Adrenal gland (tissue), 5 donors: ENCODE data around the gene MTHFD2L.

ENCODE experiments used
- POLR2A ChIP-seq, 2 donors: fragments of 450-650 bp; IDR thresholded peaks; one replicate each; pipeline ENCODE4 v1.6.1; 2017; ENCODE audit warnings: antibody characterized with exemption in 2 of 2, mild to moderate bottlenecking in 2 of 2, moderate library complexity in 1 of 2
- TF ChIP-seq, protein P1 (sequence below), 6 experiments: fragments of 450-650 bp in 4 of 6; fragments of 200-600 bp in 2 of 6; sonication (generic) in 1 of 6; IDR thresholded peaks; 1 replicate in 5 of 6; 2 replicates in 1 of 6; pipeline versions ENCODE4 v1.5.1 to v1.8.0; 2016 to 2021; ENCODE audit warnings: antibody characterized with exemption in 6 of 6, mild to moderate bottlenecking in 2 of 6, moderate library complexity in 1 of 6
- donor health status: DM: no; HTN: no; CAD: no.

DNA sequence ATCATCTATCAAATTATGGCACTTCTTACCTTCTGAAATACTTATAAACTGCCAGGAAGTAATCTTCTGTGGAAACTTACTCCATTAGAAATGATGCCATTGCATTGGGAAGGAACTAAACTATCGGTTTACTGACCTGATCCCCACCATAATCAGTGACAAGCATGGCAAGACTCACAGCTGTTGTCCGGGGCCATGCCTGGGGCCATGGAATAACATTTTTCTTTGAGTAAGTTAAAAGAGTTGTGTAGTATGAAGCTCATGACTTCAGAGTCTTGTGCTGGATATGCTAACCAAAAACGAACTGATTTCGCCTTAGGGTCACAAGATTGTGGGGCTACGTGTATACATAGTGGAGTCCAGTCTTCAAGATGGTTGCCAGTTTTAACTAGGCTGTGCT is 15.4 kb downstream of the MTHFD2L start:
- no peak for TF ChIP-seq POLR2A (IDR thresholded peaks at IDR 0.05)
- TF ChIP-seq, protein P1, sequence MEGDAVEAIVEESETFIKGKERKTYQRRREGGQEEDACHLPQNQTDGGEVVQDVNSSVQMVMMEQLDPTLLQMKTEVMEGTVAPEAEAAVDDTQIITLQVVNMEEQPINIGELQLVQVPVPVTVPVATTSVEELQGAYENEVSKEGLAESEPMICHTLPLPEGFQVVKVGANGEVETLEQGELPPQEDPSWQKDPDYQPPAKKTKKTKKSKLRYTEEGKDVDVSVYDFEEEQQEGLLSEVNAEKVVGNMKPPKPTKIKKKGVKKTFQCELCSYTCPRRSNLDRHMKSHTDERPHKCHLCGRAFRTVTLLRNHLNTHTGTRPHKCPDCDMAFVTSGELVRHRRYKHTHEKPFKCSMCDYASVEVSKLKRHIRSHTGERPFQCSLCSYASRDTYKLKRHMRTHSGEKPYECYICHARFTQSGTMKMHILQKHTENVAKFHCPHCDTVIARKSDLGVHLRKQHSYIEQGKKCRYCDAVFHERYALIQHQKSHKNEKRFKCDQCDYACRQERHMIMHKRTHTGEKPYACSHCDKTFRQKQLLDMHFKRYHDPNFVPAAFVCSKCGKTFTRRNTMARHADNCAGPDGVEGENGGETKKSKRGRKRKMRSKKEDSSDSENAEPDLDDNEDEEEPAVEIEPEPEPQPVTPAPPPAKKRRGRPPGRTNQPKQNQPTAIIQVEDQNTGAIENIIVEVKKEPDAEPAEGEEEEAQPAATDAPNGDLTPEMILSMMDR (IDR thresholded peaks at IDR 0.05), result no peak
